Adipocyte (in vitro differentiated cells): Measurements from ENCODE around the gene NLRP5.
"Not testable (repeated sequence)": the region's sequence is repeated elsewhere in the genome, so short reads cannot be mapped to it uniquely, and the experiment has no call there.

Source experiments
- DNase-seq: peaks from one replicate; pipeline ENCODE4 v3.0.0-alpha.2; 2015; ENCODE audit warnings: low read depth
- H3K27me3 ChIP-seq: replicated peaks from 2 replicates; pipeline ENCODE4 v1.7.0; 2013; ENCODE audit warnings: mild to moderate bottlenecking, low read length, moderate library complexity; ENCODE audit not compliant: control insufficient read depth, insufficient read depth
- H3K36me3 ChIP-seq: 2 replicates; pipeline ENCODE4 v1.7.0; 2013; ENCODE audit warnings: low read length, mild to moderate bottlenecking, moderate library complexity; ENCODE audit not compliant: control insufficient read depth, insufficient read depth, severe bottlenecking
- H3K4me1 ChIP-seq: 2 replicates; pipeline ENCODE4 v1.7.0; 2013; ENCODE audit warnings: mild to moderate bottlenecking, low read length, moderate library complexity; ENCODE audit not compliant: control insufficient read depth, insufficient read depth
- H3K4me3 ChIP-seq: 2 replicates; pipeline ENCODE4 v1.7.0; 2013; ENCODE audit warnings: mild to moderate bottlenecking, low read length, moderate library complexity
- H3K9ac ChIP-seq: 2 replicates; pipeline ENCODE4 v1.7.0; 2013; ENCODE audit warnings: mild to moderate bottlenecking, low read length, moderate library complexity
- H3K9me3 ChIP-seq: 2 replicates; pipeline ENCODE4 v1.7.0; 2013; ENCODE audit warnings: mild to moderate bottlenecking, low read length, moderate library complexity; ENCODE audit not compliant: control insufficient read depth

The NLRP5 gene

DNA sequence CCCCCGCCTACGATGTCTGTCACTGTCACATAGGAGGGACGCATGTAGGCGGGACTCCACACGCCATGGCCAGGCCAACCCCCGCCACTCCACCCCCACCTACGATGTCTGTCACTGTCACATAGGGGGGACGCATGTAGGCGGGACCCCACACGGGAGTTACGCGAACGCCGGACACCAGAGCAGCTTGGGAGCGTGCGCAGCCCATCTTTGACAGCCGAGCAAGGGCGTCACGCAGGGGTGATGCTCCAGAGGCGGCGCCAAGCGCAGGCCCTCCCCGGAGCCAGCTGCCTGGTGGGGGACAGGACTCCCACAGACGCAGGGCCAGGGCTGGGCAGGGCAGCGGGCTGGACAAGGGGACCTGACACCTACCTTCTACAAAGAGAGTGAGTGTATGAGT lies 114.5 kb downstream of the NLRP5 start:
- no peak overlapping the region for H3K9ac ChIP-seq
- H3K36me3 ChIP-seq = peaks cover 43% of the 10 kb centered on the region
- no peak for DNase-seq
- H3K4me3 ChIP-seq = no peak overlapping the region
- H3K27me3 ChIP-seq = no peaks in the 10 kb centered on the region
- no peaks in the 10 kb centered on the region for H3K9me3 ChIP-seq
- peaks cover 8% of the 10 kb centered on the region for H3K4me1 ChIP-seq

DNA sequence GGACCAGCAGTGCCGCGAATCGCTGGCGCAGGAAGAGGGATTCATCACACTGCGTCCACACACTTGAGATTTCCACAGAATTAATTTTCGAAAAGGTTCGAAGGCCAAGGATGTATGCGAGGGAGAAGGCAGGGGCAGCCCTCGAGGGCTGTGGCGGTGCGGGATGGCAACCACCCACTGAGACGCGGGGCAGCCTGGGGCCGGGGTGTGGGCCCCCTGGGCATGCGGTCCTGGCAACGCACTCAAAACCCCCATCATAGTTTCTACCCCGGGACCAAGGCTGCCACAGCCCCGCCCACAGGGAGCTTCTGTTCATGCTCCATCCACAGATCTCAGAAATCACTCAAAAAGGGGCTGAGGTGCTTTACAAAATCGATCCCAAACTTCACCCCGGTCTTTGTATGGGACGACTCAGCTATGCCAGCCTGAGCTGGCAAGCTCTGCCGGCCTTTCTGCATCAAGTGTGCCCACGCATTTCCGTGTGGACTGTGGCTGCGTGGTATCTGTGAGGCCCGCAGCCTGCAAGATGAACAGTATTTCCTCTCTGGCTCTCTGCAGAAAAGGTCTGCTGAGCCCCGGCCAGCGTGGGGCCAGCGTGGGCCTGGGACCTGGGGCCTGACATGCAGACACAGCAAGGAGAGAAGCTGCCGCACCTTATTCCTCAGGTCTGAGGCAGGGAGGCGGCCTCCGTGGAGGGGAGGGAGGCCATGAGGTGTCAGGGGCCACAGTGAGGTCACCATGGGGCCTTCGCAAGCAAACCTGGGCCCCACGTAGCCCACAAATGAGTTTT lies 115.4 kb downstream of the NLRP5 start:
- Histone ChIP-seq H3K9me3 (no peaks in the 10 kb centered on the region), H3K4me1 (peaks cover 10% of the 10 kb centered on the region), H3K9ac (no peak overlapping the region), H3K4me3 (no peak overlapping the region), H3K27me3 (no peaks in the 10 kb centered on the region), H3K36me3 (peaks cover 45% of the 10 kb centered on the region)
- no peak for DNase-seq

GRCh38 chr19:56103027-56103614 lies 116.5 kb downstream of the NLRP5 start:
- peaks cover 36% of the 10 kb centered on the region for H3K36me3 ChIP-seq
- no peaks in the 10 kb centered on the region for H3K27me3 ChIP-seq
- H3K4me1 ChIP-seq = peaks cover 12% of the 10 kb centered on the region
- H3K9ac ChIP-seq = no peak overlapping the region
- H3K4me3 ChIP-seq = no peak overlapping the region
- DNase-seq = no peak
- no peaks in the 10 kb centered on the region for H3K9me3 ChIP-seq

GRCh38 chr19:56104423-56104822 lies 117.8 kb downstream of the NLRP5 start:
- no peaks in the 10 kb centered on the region for H3K27me3 ChIP-seq
- no peak overlapping the region for H3K9ac ChIP-seq
- DNase-seq = no peak
- no peak overlapping the region for H3K4me3 ChIP-seq
- peaks cover 24% of the 10 kb centered on the region for H3K4me1 ChIP-seq
- H3K9me3 ChIP-seq = no peaks in the 10 kb centered on the region
- H3K36me3 ChIP-seq = peaks cover 26% of the 10 kb centered on the region

GRCh38 chr19:56105090-56105701 lies 118.6 kb downstream of the NLRP5 start:
- no peaks in the 10 kb centered on the region for H3K27me3 ChIP-seq
- no peaks in the 10 kb centered on the region for H3K9me3 ChIP-seq
- H3K4me3 ChIP-seq = peak overlapping the region; percentile 33
- no peak overlapping the region for H3K9ac ChIP-seq
- H3K36me3 ChIP-seq = peaks cover 21% of the 10 kb centered on the region
- no peak for DNase-seq
- H3K4me1 ChIP-seq = peaks cover 27% of the 10 kb centered on the region

GRCh38 chr19:56105831-56106396 lies 119.3 kb downstream of the NLRP5 start:
- not testable (repeated sequence) for H3K9me3 ChIP-seq, H3K27me3 ChIP-seq, DNase-seq, H3K4me3 ChIP-seq, H3K9ac ChIP-seq
- peaks cover 20% of the 10 kb centered on the region for H3K36me3 ChIP-seq
- H3K4me1 ChIP-seq = peaks cover 34% of the 10 kb centered on the region

GRCh38 chr19:56106397-56106849 lies 119.8 kb downstream of the NLRP5 start:
- Histone ChIP-seq H3K4me3 (no peak overlapping the region), H3K27me3 (no peaks in the 10 kb centered on the region), H3K36me3 (peaks cover 15% of the 10 kb centered on the region)

GRCh38 chr19:56106993-56107392 lies 120.4 kb downstream of the NLRP5 start:
- no peaks in the 10 kb centered on the region for H3K27me3 ChIP-seq
- no peaks in the 10 kb centered on the region for H3K9me3 ChIP-seq

More at GRCh38 chr19:56106397-56106849, 119.8 kb downstream of the NLRP5 start:
- no peak overlapping the region for H3K9ac ChIP-seq
- no peak for DNase-seq
- no peaks in the 10 kb centered on the region for H3K9me3 ChIP-seq
- peaks cover 39% of the 10 kb centered on the region for H3K4me1 ChIP-seq

DNA sequence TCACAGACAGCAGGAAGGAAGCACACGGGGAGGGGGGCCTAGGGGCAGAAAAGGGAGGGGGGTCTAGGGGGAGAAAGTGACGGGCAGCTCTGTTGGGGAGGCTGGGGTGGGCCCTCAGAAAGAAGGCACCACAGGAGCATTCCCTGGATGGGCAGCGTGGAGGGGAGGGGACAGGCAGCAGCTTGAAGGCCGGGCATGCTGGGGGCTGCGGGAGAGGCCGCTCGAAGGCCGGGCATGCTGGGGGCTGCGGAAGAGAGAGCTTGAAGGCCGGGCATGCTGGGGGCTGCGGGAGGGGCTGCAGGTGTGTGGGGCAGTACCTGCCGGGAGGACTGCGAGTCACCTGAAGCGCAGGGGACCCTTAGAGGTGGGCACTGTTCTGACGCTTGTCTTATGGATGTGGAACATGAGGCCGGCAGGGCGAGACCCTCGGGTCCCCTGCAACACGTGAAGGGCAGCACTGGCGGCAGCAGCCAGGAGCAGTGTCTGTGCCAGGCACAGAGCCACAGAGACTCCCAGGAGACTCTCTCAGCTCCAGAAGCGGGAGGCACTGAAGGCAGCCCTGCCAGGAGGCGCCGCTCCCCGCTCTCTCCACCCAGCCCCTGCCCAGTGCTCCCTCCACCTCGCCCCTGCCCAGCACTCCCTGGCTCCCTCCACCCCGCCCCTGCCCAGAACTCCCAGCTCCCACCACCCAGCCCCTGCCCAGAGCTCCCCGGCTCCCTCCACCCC lies 121.2 kb downstream of the NLRP5 start:
- H3K27me3 ChIP-seq = no peaks in the 10 kb centered on the region
- H3K36me3 ChIP-seq = peaks cover 4% of the 10 kb centered on the region
- H3K9me3 ChIP-seq = no peaks in the 10 kb centered on the region
- no peak for DNase-seq
- peaks cover 49% of the 10 kb centered on the region for H3K4me1 ChIP-seq
- no peak overlapping the region for H3K4me3 ChIP-seq
- H3K9ac ChIP-seq = no peak overlapping the region

More at GRCh38 chr19:56106993-56107392, 120.4 kb downstream of the NLRP5 start:
- Histone ChIP-seq H3K9ac (no peak overlapping the region), H3K4me3 (no peak overlapping the region), H3K4me1 (peaks cover 45% of the 10 kb centered on the region), H3K36me3 (peaks cover 10% of the 10 kb centered on the region)
- no peak for DNase-seq

DNA sequence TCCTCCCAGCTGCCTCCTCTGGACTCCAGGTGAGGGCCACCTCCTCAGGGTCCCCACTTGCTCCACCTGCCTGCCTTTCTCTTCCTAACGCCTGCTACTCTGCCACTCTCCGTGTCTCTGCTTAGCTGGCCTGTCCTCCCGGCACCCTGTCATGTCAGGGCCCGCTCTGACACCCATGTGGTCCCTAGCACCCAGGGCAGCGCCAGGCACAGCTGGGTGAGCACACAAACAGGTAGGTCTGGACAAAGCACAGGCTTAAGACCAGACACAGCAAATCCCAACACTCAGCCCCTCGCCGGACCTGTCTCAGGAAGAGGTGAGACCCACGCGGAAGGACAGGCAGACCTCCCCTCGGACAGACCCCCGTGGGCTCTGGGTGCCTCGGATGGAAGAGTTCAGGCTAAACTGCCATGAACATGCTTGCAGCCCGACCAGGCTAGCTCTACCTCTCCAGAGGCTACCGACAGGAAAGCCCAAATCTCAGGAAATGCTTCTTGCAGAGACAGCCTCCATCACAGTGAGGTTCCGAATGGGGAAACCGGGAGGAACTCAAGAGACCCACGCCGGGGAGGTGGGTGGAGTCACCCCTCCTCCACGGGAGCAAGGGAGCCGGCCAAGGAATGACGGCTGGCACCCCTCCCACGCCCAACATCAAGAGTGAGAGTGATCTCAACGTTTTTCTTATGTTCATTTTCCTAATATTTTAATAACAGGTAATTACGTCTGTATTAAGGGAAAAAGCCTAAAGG lies 122.0 kb downstream of the NLRP5 start:
- H3K4me1 ChIP-seq = peaks cover 53% of the 10 kb centered on the region
- DNase-seq = peak; percentile 48
- no peaks in the 10 kb centered on the region for H3K9me3 ChIP-seq
- peak overlapping the region; percentile 76 for H3K9ac ChIP-seq
- H3K36me3 ChIP-seq = peaks cover 3% of the 10 kb centered on the region
- H3K4me3 ChIP-seq = peak overlapping the region; percentile 70
- no peaks in the 10 kb centered on the region for H3K27me3 ChIP-seq
